HepG2 (cell line): ENCODE measurements around the gene SSX2IP. TPM values are rescaled to one million over a fixed set of nuclear protein-coding genes. Genes with fewer than 3 reads are reported as not detected.

ENCODE experiments used
- ATAC-seq: fragments of 200-7000 bp; cut with Tn5 transposase; 3 replicates; pipeline ENCODE4 v1.9.1; 2020; ENCODE audit warnings: mild to moderate bottlenecking, moderate library complexity
- BruUV-seq: library from RNA; stranded (reverse); fragments of 400-500 nt; replicated peaks from 2 replicates; lab custom pipeline; 2021; lab: Mats Ljungman, UMichigan
- CTCF ChIA-PET: fragments of 300-600 bp; formaldehyde crosslinking; extraction: SDS; loops from one replicate; lab custom pipeline; 2021; ENCODE audit warnings: low total read pairs, inconsistent platforms, low intra/inter-chr PET ratio; lab: Yijun Ruan, JAX
- POLR2A ChIA-PET: fragments of 350-600 bp; sonication (Branson Sonifier 250); formaldehyde crosslinking; loops from one replicate; lab custom pipeline; 2020; ENCODE audit warnings: antibody characterized with exemption, inconsistent platforms; lab: Yijun Ruan, JAX
- DNase-seq: peaks from one replicate; pipeline ENCODE4 v3.0.0-alpha.2; 2015; ENCODE audit warnings: low spot score
- FAIRE-seq: peaks from 3 replicates; lab custom pipeline; 2011; peaks lifted over from hg19 to GRCh38; lab: Jason Lieb, UNC
- H2AFZ ChIP-seq: one replicate; pipeline ENCODE4 v1.6.1; 2011; ENCODE audit warnings: low read length, inconsistent platforms
- H3K27ac ChIP-seq: fragments of 300-600 bp; 3 replicates; pipeline ENCODE4 v1.8.0; 2011; ENCODE audit warnings: mixed run types, mild to moderate bottlenecking, mixed read lengths, low read length, inconsistent platforms; ENCODE audit not compliant: insufficient read depth; ENCODE audit errors: extremely low read length
- H3K27me3 ChIP-seq, 2 experiments: fragments of 200-600 bp in 1 of 2; 2 replicates in 1 of 2; 3 replicates in 1 of 2; pipeline versions ENCODE4 v1.6.0 to v1.8.0; 2011; ENCODE audit warnings: low read length in 2 of 2, mild to moderate bottlenecking in 2 of 2, moderate library complexity in 2 of 2, inconsistent platforms in 1 of 2; ENCODE audit not compliant: insufficient read depth in 2 of 2, control insufficient read depth in 1 of 2
- H3K36me3 ChIP-seq, 2 experiments: fragments of 200-600 bp in 1 of 2; replicated peaks in 1 of 2; 2 replicates in 1 of 2; 3 replicates in 1 of 2; pipeline versions ENCODE4 v1.5.1 to v1.8.0; 2011; ENCODE audit warnings: low read length in 2 of 2, inconsistent platforms in 1 of 2; ENCODE audit not compliant: insufficient read depth in 2 of 2, control insufficient read depth in 1 of 2
- H3K4me1 ChIP-seq: 2 replicates; pipeline ENCODE4 v1.5.1; 2012; ENCODE audit warnings: low read length, inconsistent platforms; ENCODE audit not compliant: insufficient read depth
- H3K4me2 ChIP-seq: 2 replicates; pipeline ENCODE4 v1.6.0; 2011; ENCODE audit warnings: low read depth, low read length, inconsistent platforms
- H3K4me3 ChIP-seq, 3 experiments: fragments of 200-600 bp in 1 of 3; sonication (generic), shearing (Covaris generic) in 1 of 3; replicated peaks in 1 of 3; 2 replicates each; pipeline ENCODE4 v1.5.1; 2011 to 2016; ENCODE audit warnings: low read length in 3 of 3, inconsistent platforms in 2 of 3, low read depth in 2 of 3, mild to moderate bottlenecking in 2 of 3, control low read depth in 1 of 3, mixed read lengths in 1 of 3; ENCODE audit not compliant: insufficient read depth in 1 of 3
- H3K79me2 ChIP-seq: one replicate; pipeline ENCODE4 v1.6.1; 2011; ENCODE audit warnings: low read length, inconsistent platforms; ENCODE audit not compliant: insufficient read depth
- H3K9ac ChIP-seq: 2 replicates; pipeline ENCODE4 v1.6.0; 2011; ENCODE audit warnings: mild to moderate bottlenecking, low read depth, low read length, inconsistent platforms; ENCODE audit not compliant: insufficient read depth
- H3K9me3 ChIP-seq: 2 replicates; pipeline ENCODE4 v1.5.1; 2012; ENCODE audit warnings: mild to moderate bottlenecking, low read length
- H4K20me1 ChIP-seq: 2 replicates; pipeline ENCODE4 v1.6.0; 2011; ENCODE audit warnings: inconsistent platforms, mild to moderate bottlenecking, low read length, moderate library complexity; ENCODE audit not compliant: insufficient read depth
- CEBPB ChIP-seq: IDR thresholded peaks from 2 replicates; pipeline ENCODE4 v1.6.1; 2011; ENCODE audit warnings: low read depth, low read length, improper control_type of control experiment, borderline replicate concordance
- DDIT3 ChIP-seq: sonication (generic); formaldehyde crosslinking; IDR thresholded peaks from 2 replicates; pipeline ENCODE4 v1.4.0; 2020; ENCODE audit warnings: mild to moderate bottlenecking, missing genetic modification reagents
- ETV6 ChIP-seq: sonication (generic); formaldehyde crosslinking; conservative IDR thresholded peaks from 2 replicates; pipeline ENCODE4 v1.4.0; 2020; ENCODE audit warnings: missing genetic modification reagents
- FOXC1 ChIP-seq: sonication (generic); formaldehyde crosslinking; IDR thresholded peaks from 2 replicates; pipeline ENCODE4 v1.8.0; 2022; ENCODE audit warnings: mild to moderate bottlenecking, missing genetic modification reagents, borderline replicate concordance
- FOXO4 ChIP-seq: sonication (generic); formaldehyde crosslinking; conservative IDR thresholded peaks from 2 replicates; pipeline ENCODE4 v1.8.1; 2023; ENCODE audit warnings: missing genetic modification reagents
- GATAD2A ChIP-seq: IDR thresholded peaks from 2 replicates; pipeline ENCODE4 v1.6.1; 2016
- HMGXB4 ChIP-seq, 2 experiments: sonication (generic) in 1 of 2; formaldehyde crosslinking in 1 of 2; IDR thresholded peaks; 2 replicates each; pipeline versions ENCODE4 v1.4.0 to v1.6.1; 2018 to 2020; ENCODE audit warnings: missing genetic modification reagents in 2 of 2, borderline replicate concordance in 1 of 2, low read depth in 1 of 2, mild to moderate bottlenecking in 1 of 2, missing biosample characterization in 1 of 2
- KLF12 ChIP-seq: sonication (generic); formaldehyde crosslinking; IDR thresholded peaks from 2 replicates; pipeline ENCODE4 v1.4.0; 2020; ENCODE audit warnings: missing genetic modification reagents, borderline replicate concordance
- LCORL ChIP-seq, 2 experiments: fragments of 450-650 bp in 1 of 2; sonication (generic) in 1 of 2; formaldehyde crosslinking in 1 of 2; IDR thresholded peaks; 2 replicates each; pipeline versions ENCODE4 v1.5.0 to v1.6.1; 2017 to 2020; ENCODE audit warnings: antibody characterized with exemption in 1 of 2, missing genetic modification reagents in 1 of 2
- NCOA1 ChIP-seq: sonication (generic); formaldehyde crosslinking; IDR thresholded peaks from 2 replicates; pipeline ENCODE4 v1.9.0; 2021; ENCODE audit warnings: missing genetic modification reagents
- PAX8 ChIP-seq: sonication (generic); formaldehyde crosslinking; IDR thresholded peaks from 2 replicates; pipeline ENCODE4 v1.8.0; 2022; ENCODE audit warnings: mild to moderate bottlenecking, missing genetic modification reagents, borderline replicate concordance
- RAD21 ChIP-seq: fragments of 450-650 bp; formaldehyde crosslinking; IDR thresholded peaks from 2 replicates; pipeline ENCODE4 v1.5.0; 2020; ENCODE audit warnings: mild to moderate bottlenecking
- SALL1 ChIP-seq: sonication (generic); formaldehyde crosslinking; IDR thresholded peaks from 2 replicates; pipeline ENCODE4 v1.8.0; 2022; ENCODE audit warnings: mild to moderate bottlenecking, missing genetic modification reagents
- SATB2 ChIP-seq: sonication (generic); formaldehyde crosslinking; IDR thresholded peaks from 2 replicates; pipeline ENCODE4 v1.5.0; 2020; ENCODE audit warnings: missing genetic modification reagents
- SMAD1 ChIP-seq: sonication (generic); formaldehyde crosslinking; IDR thresholded peaks from 2 replicates; pipeline ENCODE4 v1.4.0; 2020; ENCODE audit warnings: missing genetic modification reagents, low read depth, mild to moderate bottlenecking, borderline replicate concordance
- ZBTB21 ChIP-seq: sonication (generic); formaldehyde crosslinking; IDR thresholded peaks from 2 replicates; pipeline ENCODE4 v1.4.0; 2020; ENCODE audit warnings: missing genetic modification reagents
- ZGPAT ChIP-seq: IDR thresholded peaks from 2 replicates; pipeline ENCODE4 v1.6.1; 2016; ENCODE audit warnings: mild to moderate bottlenecking
- ZNF446 ChIP-seq: sonication (generic); formaldehyde crosslinking; IDR thresholded peaks from 2 replicates; pipeline ENCODE4 v1.5.0; 2020; ENCODE audit warnings: mild to moderate bottlenecking, missing genetic modification reagents
- WGBS: methylation state at CpG from one replicate; pipeline ENCODE4 v1.1.6; 2017; ENCODE audit warnings: low lambda C conversion rate; 5-methylcytosine and 5-hydroxymethylcytosine counted together
- in situ Hi-C: cut with HindIII; loops from 2 replicates; pipeline ENCODE4 v1.10.0; 2017; ENCODE audit warnings: low pct_unique_long_range_greater_than_20kb; ENCODE audit not compliant: extremely low pct_ligation_motif_present
- intact Hi-C: fragments of 100-400 bp; cut with micrococcal nuclease; formaldehyde crosslinking; loops from one replicate; pipeline ENCODE4 v1.10.0; 2022; ENCODE audit not compliant: unreplicated experiment
- polyA plus RNA-seq, 8 experiments: library from polyadenylated mRNA; depleted of rRNA in 3 of 8; stranded (reverse) in 7 of 8; unstranded in 1 of 8; fragments of >200 nt; fragmentation: Illumina TruSeq in 4 of 8; extraction: Trizol in 4 of 8; gene quantifications; 2 replicates each; pipeline versions ENCODE4 v1.2.1 to v1.2.3, GENCODE V29; 2011 to 2016; ENCODE audit warnings: low read depth in 4 of 8, missing spikeins in 1 of 8, mixed read lengths in 1 of 8; ENCODE audit not compliant: insufficient read depth in 1 of 8
- total RNA-seq, 5 experiments: library from RNA; depleted of rRNA; stranded (reverse); fragments of >200 nt; fragmentation: Illumina TruSeq; extraction: Trizol; gene quantifications; 2 replicates each; pipeline ENCODE4 v1.2.3, GENCODE V29; 2016; ENCODE audit warnings: low read depth in 1 of 5

The SSX2IP gene
- total and polyA plus RNA-seq, 2 of the 13 experiments (the other 11 are each of a cell fraction or from before 2014, with no cell fraction given), result 2.7 to 23.7 TPM

GRCh38 chr1:84689514-84690396, 506 bp downstream of the SSX2IP start:
- peak overlapping the region; percentile 78 for H3K27ac ChIP-seq
- H3K27me3 ChIP-seq, result no peaks in the 10 kb centered on the region
- in situ Hi-C loops (no loop called here), intact Hi-C loops (loop anchor here (1.0 kb wide), 1 partner anchor 64 kb away; no protein-coding TSS in a partner anchor)
- H3K9ac ChIP-seq, result peak overlapping the region; percentile 68
- no peaks in the 10 kb centered on the region for H3K9me3 ChIP-seq
- H3K36me3 ChIP-seq, result no peaks in the 10 kb centered on the region
- FAIRE-seq (no peak), ATAC-seq (peak; percentile 85), DNase-seq (peak; percentile 35)
- H3K4me1 ChIP-seq, result peaks cover 40% of the 10 kb centered on the region
- H3K79me2 ChIP-seq, result peaks cover 23% of the 10 kb centered on the region
- peak overlapping the region; percentile 74 for H3K4me2 ChIP-seq
- under 1% methylated on average over 21 of the region's 67 CpGs for WGBS
- peak overlapping the region; percentile 85 to 90 (median 87) for H3K4me3 ChIP-seq
- TSS peak; percentile 65 for BruUV-seq
- H4K20me1 ChIP-seq, result no peaks in the 10 kb centered on the region
- H2AFZ ChIP-seq, result peak overlapping the region; percentile 75
- CTCF ChIA-PET, result no interaction called here
- POLR2A ChIA-PET, result interaction anchor here (1.0 to 1.6 kb wide), 3 partner anchors 26 to 35 kb away, joined by 3 to 4 read pairs (median 4); no protein-coding TSS in a partner anchor
- TF ChIP-seq ZBTB21 (CRISPR knock-in tag), result no peak
- TF ChIP-seq SMAD1 (CRISPR knock-in tag), result 0 out of 2 replicates have a peak, but pooled peaks have one; percentile 9
- TF ChIP-seq ZGPAT (CRISPR knock-in tag), result no peak
- TF ChIP-seq FOXC1, result peak; percentile 9; the same call in 1 of the 2 replicates
- TF ChIP-seq GATAD2A (CRISPR knock-in tag), result 0 out of 2 replicates have a peak, but pooled peaks have one; percentile 20
- TF ChIP-seq DDIT3 (CRISPR knock-in tag), result no peak
- 0 out of 2 replicates have a peak, but pooled peaks have one; percentile 25 for TF ChIP-seq SALL1 (CRISPR knock-in tag)
- no peak for TF ChIP-seq FOXO4 (CRISPR knock-in tag)
- no peak for TF ChIP-seq LCORL (IDR thresholded peaks at IDR 0.05)
- peak; percentile 36; the same call in 1 of the 2 replicates for TF ChIP-seq LCORL (CRISPR knock-in tag; IDR thresholded peaks at IDR 0.05)
- 0 out of 2 replicates have a peak, but pooled peaks have one; percentile 57 for TF ChIP-seq SATB2
- TF ChIP-seq CEBPB, result no peak
- TF ChIP-seq HMGXB4 (CRISPR knock-in tag; IDR thresholded peaks at IDR 0.05; ENCODE audit: borderline replicate concordance in 1 of 2, low read depth in 1 of 2), result peak in 1 of 2 experiments; percentile 58; a peak in 1 of 4 replicates
- peak; percentile 69; the same call in 1 of the 2 replicates for TF ChIP-seq ZNF446
- no peak for TF ChIP-seq KLF12
- peak; percentile 15; the same call in 1 of the 2 replicates for TF ChIP-seq RAD21
- no peak for TF ChIP-seq NCOA1 (CRISPR knock-in tag)
- no peak for TF ChIP-seq ETV6
- TF ChIP-seq PAX8, result 0 out of 2 replicates have a peak, but pooled peaks have one; percentile 43
